OCI-LY1 (cell line): ENCODE results near the gene ZSWIM7.

Experiments
- H2AFZ ChIP-seq: fragments of 200-600 bp; sonication (generic), shearing (Covaris generic); 2 replicates; pipeline ENCODE4 v1.6.0; 2014; ENCODE audit warnings: antibody characterized with exemption, mild to moderate bottlenecking, low read length
- H3F3A ChIP-seq: fragments of 200-600 bp; sonication (generic), shearing (Covaris generic); 2 replicates; pipeline ENCODE4 v1.6.0; 2014; ENCODE audit warnings: mild to moderate bottlenecking, antibody characterized with exemption, low read length, moderate library complexity; ENCODE audit not compliant: insufficient read depth
- H3K27ac ChIP-seq: fragments of 200-600 bp; sonication (generic); 2 replicates; pipeline ENCODE4 v1.5.1; 2014; ENCODE audit warnings: low read length, mixed run types, mild to moderate bottlenecking, low read depth; ENCODE audit not compliant: poor library complexity, severe bottlenecking
- H3K27me3 ChIP-seq: fragments of 200-600 bp; sonication (generic); 2 replicates; pipeline ENCODE4 v1.6.0; 2014; ENCODE audit warnings: antibody characterized with exemption, mild to moderate bottlenecking, low read length, moderate library complexity; ENCODE audit not compliant: insufficient read depth
- H3K36me3 ChIP-seq: fragments of 200-600 bp; sonication (generic); 2 replicates; pipeline ENCODE4 v1.6.1; 2014; ENCODE audit warnings: mild to moderate bottlenecking, antibody characterized with exemption, low read length, moderate library complexity, mixed read lengths; ENCODE audit not compliant: insufficient read depth
- H3K4me1 ChIP-seq: fragments of 200-600 bp; sonication (generic); 2 replicates; pipeline ENCODE4 v1.5.1; 2014; ENCODE audit warnings: mild to moderate bottlenecking, low read length, moderate library complexity; ENCODE audit not compliant: insufficient read depth, severe bottlenecking
- H3K4me2 ChIP-seq: fragments of 200-600 bp; sonication (generic), shearing (Covaris generic); 2 replicates; pipeline ENCODE4 v1.6.1; 2014; ENCODE audit warnings: low read length
- H3K4me3 ChIP-seq: fragments of 200-600 bp; sonication (generic); 2 replicates; pipeline ENCODE4 v1.5.1; 2014; ENCODE audit warnings: low read length, low read depth, mild to moderate bottlenecking, mixed read lengths; ENCODE audit not compliant: poor library complexity, severe bottlenecking
- H3K79me2 ChIP-seq: fragments of 200-600 bp; shearing (Covaris generic); 2 replicates; pipeline ENCODE4 v1.6.1; 2016; ENCODE audit warnings: mixed run types, low read length, mixed read lengths; ENCODE audit not compliant: insufficient read depth
- H3K9ac ChIP-seq: fragments of 200-600 bp; sonication (generic), shearing (Covaris generic); 2 replicates; pipeline ENCODE4 v1.6.1; 2014; ENCODE audit warnings: mild to moderate bottlenecking, low read length, mixed read lengths
- H3K9me2 ChIP-seq: fragments of 200-600 bp; sonication (generic), shearing (Covaris generic); 2 replicates; pipeline ENCODE4 v1.6.1; 2014; ENCODE audit warnings: low read depth, mild to moderate bottlenecking, low read length, mixed read lengths
- H3K9me3 ChIP-seq: fragments of 200-600 bp; shearing (Covaris generic); 2 replicates; pipeline ENCODE4 v1.6.1; 2014; ENCODE audit warnings: low read length, mixed read lengths
- H4K20me1 ChIP-seq: fragments of 200-600 bp; sonication (generic), shearing (Covaris generic); 2 replicates; pipeline ENCODE4 v1.6.0; 2016; ENCODE audit warnings: mild to moderate bottlenecking, low read length; ENCODE audit not compliant: insufficient read depth
- EZH2 ChIP-seq: fragments of 200-600 bp; sonication (generic), shearing (Covaris generic); IDR thresholded peaks from 2 replicates; pipeline ENCODE4 v1.8.0; 2017; ENCODE audit warnings: borderline replicate concordance, mixed run types, mild to moderate bottlenecking, antibody characterized with exemption, low read length, moderate library complexity, mixed read lengths
- TF ChIP-seq, protein P1 (sequence below): fragments of 200-600 bp; sonication (generic), shearing (Covaris generic); IDR thresholded peaks from 2 replicates; pipeline ENCODE4 v1.5.1; 2017; ENCODE audit warnings: mild to moderate bottlenecking, antibody characterized with exemption, low read length, moderate library complexity, mixed read lengths

The ZSWIM7 gene

GRCh38 chr17:15973016-15973415 lies 26.5 kb downstream of the ZSWIM7 start:
- no peaks in the 10 kb centered on the region for H3K36me3 ChIP-seq
- no peak overlapping the region for H3K4me3 ChIP-seq
- no peaks in the 10 kb centered on the region for H3K9me2 ChIP-seq
- H3F3A ChIP-seq: no peaks in the 10 kb centered on the region
- H3K9ac ChIP-seq: no peak overlapping the region
- H3K4me1 ChIP-seq: no peaks in the 10 kb centered on the region
- H3K27me3 ChIP-seq: no peaks in the 10 kb centered on the region
- H3K4me2 ChIP-seq: no peak overlapping the region
- no peak overlapping the region for H2AFZ ChIP-seq
- no peak overlapping the region for H3K27ac ChIP-seq
- no peaks in the 10 kb centered on the region for H3K79me2 ChIP-seq
- no peaks in the 10 kb centered on the region for H4K20me1 ChIP-seq
- TF ChIP-seq, protein P1, sequence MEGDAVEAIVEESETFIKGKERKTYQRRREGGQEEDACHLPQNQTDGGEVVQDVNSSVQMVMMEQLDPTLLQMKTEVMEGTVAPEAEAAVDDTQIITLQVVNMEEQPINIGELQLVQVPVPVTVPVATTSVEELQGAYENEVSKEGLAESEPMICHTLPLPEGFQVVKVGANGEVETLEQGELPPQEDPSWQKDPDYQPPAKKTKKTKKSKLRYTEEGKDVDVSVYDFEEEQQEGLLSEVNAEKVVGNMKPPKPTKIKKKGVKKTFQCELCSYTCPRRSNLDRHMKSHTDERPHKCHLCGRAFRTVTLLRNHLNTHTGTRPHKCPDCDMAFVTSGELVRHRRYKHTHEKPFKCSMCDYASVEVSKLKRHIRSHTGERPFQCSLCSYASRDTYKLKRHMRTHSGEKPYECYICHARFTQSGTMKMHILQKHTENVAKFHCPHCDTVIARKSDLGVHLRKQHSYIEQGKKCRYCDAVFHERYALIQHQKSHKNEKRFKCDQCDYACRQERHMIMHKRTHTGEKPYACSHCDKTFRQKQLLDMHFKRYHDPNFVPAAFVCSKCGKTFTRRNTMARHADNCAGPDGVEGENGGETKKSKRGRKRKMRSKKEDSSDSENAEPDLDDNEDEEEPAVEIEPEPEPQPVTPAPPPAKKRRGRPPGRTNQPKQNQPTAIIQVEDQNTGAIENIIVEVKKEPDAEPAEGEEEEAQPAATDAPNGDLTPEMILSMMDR: no peak
- no peaks in the 10 kb centered on the region for H3K9me3 ChIP-seq

- H3F3A ChIP-seq: no peaks in the 10 kb centered on the region
- H3K4me2 ChIP-seq: no peak overlapping the region
- H2AFZ ChIP-seq: no peak overlapping the region
- H3K4me1 ChIP-seq: no peaks in the 10 kb centered on the region
- H3K9me2 ChIP-seq: no peaks in the 10 kb centered on the region
- no peak overlapping the region for H3K4me3 ChIP-seq
- TF ChIP-seq, protein P1: no peak
- no peak for TF ChIP-seq EZH2
- no peaks in the 10 kb centered on the region for H3K27me3 ChIP-seq
- no peak overlapping the region for H3K9ac ChIP-seq
- no peaks in the 10 kb centered on the region for H3K9me3 ChIP-seq
- H4K20me1 ChIP-seq: no peaks in the 10 kb centered on the region
- no peaks in the 10 kb centered on the region for H3K36me3 ChIP-seq
- no peak overlapping the region for H3K27ac ChIP-seq
- no peaks in the 10 kb centered on the region for H3K79me2 ChIP-seq
Measured at GRCh38 chr17:15972497-15972951, 27.0 kb downstream of the ZSWIM7 start.

GRCh38 chr17:15971882-15972281 lies 27.6 kb downstream of the ZSWIM7 start:
- Histone ChIP-seq H3K9ac (no peak overlapping the region), H3K27me3 (no peaks in the 10 kb centered on the region), H3F3A (no peaks in the 10 kb centered on the region), H3K9me3 (no peaks in the 10 kb centered on the region), H3K4me3 (no peak overlapping the region), H3K36me3 (no peaks in the 10 kb centered on the region), H3K4me1 (no peaks in the 10 kb centered on the region), H3K9me2 (no peaks in the 10 kb centered on the region), H3K4me2 (no peak overlapping the region), H3K27ac (no peak overlapping the region), H3K79me2 (no peaks in the 10 kb centered on the region), H2AFZ (no peak overlapping the region), H4K20me1 (no peaks in the 10 kb centered on the region)
- TF ChIP-seq EZH2: no peak
- TF ChIP-seq, protein P1: no peak
